NCI-H1417 treated with DMSO at 0.1 percent for 48 hours (cell line): Measurements from ENCODE around the gene ARHGAP4.

ENCODE experiments used
- DNase-seq: peaks from one replicate; lab custom pipeline; 2025; lab: John Stamatoyannopoulos, UW

Gene ARHGAP4

DNA sequence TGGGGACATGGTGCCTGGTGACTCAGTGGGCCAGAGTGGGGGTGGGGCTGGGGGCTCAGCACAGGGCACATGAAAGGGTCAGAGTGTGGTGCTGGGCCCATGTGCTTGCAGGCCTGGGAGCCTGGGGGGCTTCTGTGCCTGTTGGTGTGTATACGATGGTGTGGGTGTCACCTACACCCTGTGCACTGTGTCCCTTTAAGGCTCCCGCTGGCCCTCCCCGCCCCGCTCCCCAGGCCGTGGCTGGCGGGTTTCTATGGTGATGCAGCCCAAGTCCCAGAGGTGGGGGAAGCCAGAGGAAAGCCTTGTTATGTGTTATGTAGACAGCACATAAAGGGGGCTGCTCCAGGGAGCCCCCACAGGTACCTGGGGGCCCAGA lies 45.6 kb downstream of the ARHGAP4 start:
- DNase-seq = no peak

DNA sequence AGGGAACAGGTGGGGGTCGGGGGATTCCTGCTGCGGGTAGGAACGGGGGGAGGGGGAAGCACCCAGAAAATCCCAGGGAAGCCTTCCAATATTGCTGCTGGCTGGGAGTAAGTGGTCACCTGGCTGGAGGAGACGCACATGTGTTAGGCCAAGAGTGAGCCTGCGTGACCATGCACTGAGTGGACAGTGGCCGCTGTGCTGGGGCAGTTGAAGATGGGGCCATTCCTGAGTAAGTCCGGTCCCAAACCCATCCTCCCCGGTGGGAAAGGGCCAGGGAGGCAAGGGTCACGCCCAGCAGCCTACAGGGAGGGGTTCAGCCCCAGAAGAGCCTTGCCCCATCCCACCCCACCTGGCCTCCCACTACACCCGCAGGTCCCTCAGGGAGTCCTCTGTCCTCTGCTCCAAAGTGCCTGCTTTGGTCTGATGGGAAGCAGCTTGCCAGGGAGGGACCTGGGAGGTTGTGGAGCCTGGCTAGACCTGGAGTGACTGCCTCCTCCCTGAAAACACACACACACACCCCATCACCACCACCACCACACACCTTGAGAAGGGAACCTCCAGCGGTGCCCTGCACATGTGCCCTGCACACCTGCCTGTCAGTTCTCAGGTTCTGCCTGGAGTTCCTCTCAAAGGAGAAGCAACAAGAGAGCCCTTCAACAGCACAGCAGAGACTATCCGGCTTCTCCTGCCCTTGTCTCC lies 46.2 kb downstream of the ARHGAP4 start:
- DNase-seq = no peak

DNA sequence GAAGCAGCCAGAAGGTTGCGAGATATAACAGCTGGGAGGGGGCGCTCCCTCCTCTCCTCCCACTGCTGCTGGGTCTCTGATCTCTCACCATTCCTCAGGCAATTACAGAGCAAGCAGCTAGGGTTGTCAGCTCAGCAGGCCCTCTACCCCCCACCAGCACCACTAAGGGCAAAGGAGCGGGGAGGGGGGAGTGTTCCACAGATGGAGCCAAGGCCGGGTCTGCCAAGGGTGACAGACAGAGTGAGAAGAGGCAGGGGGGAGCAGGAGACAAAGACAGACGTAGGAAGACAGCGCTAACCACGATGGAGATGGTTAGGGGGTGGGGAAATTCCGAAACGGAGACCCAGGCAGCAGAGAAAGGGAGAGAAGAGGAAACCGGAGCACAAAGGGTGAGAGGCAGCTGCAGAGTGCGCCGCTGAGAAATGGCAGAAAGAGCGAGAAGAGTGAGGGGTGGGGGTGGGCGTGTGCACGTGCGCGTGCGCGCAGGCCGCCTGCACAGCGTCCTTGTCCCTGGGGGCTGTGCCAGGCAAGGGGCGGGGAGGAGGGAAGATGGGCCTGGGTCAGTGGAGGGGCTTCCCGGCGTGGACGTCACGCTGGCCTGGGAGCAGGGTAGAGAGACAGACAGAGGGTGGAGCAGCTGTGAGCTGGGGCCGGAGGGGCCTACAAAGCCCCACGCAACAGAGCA lies 47.0 kb downstream of the ARHGAP4 start:
- DNase-seq = peak; percentile 33

DNA sequence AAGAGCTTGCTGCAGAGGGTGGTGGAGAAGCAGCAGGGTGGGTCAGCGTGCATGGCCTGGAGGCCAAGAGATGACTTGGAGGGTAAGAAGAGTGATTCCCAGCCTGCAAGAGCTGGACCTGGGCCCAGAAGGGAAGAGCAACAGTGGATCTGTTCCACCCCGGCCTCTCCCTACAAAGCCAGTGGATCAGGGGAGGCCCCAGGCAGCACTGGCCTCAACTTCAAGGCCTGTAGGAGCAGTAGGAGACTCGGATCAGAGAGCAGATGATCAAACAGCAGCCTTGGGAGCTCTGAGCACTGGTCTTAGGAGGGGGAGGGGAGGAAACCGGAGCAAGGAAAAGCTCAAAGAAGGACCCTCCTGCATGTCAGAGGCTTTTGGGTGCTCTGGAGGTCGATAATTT lies 47.7 kb downstream of the ARHGAP4 start:
- no peak for DNase-seq

DNA sequence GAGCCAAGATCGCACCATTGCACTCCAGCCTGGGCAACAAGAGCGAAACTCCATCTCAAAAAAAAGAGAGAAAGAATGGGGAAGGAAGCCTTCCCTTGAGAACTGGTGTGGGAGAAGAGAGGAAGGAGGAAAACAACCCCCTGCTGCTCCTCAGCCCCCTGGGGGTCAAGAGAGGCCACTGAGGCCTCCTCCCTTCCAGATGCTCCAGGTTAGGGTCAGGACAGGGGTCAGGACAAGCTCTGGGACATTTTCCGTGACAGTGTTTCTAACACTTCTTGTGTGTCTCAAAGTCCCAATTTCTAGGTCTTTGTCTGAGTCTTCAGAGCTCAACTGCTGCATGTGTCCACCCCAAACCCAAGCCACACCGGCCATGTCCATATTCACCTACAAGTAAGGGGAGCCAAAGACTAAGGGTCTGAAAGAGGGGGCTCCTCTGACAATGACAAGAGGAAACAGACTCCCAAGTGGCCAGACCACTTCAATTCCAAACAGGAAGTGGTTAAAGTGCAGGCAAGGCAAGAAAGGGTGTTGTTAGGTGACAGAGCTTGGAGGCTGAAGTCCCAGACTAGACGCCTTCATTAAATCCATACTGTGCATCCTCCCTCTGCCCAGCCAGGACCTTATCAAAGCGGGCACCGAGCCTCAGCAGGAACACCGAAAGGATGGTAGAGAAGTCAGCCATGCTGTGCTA lies 48.3 kb downstream of the ARHGAP4 start:
- no peak for DNase-seq

DNA sequence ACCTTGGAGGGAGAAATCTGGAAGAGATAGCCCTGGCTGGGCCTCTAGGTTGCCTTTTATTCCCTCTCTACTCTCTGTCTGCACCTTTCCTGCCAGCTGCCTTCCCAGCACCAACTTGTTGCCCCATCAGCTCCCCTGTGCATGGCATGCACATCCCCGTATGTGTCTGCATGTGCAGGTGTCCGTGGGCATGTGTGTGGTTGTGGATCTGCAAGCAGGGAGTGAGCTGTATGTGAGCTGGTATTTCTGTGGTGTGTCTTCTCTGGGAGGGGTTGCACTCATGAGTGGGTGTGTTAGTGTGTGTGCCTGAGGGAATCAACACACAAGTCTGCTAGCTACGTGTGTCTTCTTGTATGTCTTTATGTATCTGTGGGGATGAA lies 50.0 kb downstream of the ARHGAP4 start:
- no peak for DNase-seq

DNA sequence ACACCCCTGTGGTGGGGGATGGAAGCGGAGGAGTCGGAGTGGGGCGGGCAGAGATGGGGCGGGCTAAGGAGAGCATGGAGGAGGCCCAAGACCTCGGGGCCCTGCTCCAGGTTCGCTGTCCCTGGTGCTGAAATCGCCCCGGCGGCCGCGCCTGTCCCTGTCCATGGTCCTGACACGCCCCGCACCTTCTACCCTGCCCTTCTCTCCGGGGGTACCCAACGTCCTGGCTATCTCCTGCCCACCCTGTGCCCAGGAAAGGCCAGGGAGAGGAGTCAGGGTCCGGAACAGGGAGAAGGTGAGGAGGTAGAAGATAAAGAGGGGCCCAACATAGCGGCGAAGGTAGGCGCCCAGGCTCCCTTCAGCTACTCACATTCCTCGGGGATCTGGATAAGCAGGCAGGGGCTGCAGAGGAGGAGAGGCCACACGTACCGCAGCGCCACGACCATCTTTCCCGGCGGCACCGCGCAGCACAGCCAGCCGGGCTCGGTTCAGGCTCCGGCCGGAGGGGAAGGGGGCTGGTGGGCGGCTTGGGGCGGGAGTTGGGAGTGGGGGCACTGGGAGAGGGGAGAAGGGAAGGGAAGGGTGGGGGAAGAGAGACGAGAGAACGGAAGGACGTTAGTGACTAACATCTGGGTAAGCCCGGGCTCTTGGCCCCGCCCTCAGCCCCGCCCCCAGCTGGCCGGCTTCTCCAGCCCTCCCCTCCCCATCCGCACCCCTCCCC lies 50.5 kb downstream of the ARHGAP4 start:
- DNase-seq = no peak

DNA sequence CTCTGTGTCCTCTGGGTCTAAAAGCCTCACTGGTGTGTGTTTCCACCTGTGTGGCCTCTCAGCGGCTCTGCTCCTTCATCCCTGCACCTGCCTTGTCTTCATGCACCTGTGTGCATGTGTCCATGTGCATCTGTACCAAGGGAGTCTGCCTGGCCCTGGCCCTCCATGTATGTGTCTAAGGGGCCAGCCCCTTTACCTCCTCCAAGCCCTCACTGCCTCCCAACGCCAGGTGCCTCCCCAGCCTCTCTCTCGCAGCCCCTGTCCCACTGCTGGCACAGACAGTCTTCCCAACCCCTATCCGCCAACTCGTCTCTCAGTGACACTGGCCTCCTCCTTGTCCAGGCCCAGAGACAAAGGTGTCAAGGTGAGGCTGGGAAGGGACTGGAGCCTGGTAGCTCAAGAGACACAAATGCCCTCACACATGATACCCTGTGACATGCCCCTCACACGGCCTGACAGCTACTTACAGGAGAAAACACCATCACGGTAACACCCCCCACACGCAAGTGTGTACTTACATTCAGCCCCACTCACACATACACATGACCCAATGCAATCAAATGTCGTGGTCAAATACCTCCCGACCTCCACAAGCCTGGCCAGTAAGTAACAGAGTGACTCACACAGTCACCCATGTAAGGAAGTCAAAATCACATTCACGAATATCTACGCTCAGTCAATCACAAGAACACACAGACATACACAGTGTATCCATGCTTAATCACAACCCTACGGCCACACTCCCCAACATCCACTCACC lies 51.5 kb downstream of the ARHGAP4 start:
- no peak for DNase-seq

DNA sequence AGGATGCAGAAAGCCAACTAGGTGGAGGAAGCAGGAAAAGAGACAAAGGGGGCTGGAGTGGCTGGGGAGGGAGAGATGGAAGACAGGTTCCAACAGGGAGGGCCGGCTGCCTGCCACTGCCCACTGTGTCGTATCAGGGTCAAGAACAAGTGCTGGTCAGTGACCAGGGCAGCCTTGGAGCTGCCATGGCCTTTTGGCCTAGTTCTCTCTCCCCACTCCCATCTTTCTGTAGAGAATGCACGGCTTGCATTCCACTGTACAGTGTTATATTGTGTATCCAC lies 52.0 kb downstream of the ARHGAP4 start:
- DNase-seq = no peak

DNA sequence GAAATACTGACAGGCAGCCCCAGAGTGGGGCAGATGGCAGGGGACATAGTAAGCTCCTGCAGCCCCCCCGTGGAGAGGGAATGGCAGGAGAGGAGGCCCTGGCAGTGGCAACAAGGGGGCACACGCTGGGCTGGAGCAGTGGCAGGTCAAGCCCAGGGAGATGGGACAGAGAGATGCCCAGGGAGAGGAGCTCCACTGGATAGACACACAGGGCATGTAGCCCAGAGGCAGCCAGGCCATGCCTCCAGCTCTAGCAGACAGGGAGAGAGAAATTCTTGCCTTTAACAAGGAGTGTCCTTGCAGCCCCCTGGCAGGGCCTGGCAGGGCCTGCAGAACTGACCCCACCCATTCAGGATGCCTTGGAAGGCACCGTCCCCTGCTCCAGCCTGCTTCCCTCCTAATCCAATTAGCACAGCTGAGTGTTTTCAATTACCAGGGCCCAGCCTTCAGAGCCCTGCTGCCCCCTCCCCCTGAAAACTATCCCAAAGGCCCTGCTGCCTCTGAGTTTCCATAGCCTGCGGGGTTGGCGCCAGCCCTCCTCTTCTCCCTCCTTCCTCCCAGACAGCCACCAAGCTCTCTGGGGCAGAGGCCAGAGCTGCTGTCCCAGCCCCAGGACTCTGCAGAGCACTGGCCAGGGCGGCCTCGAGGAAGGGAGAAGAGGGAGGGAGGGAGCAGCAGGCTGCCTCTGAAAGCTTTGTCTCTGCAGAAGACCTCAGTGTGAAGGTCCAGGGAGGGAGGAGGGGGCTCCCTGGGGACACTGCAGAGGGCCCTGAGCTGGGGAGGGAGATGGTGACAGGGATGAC lies 52.6 kb downstream of the ARHGAP4 start:
- DNase-seq = no peak

DNA sequence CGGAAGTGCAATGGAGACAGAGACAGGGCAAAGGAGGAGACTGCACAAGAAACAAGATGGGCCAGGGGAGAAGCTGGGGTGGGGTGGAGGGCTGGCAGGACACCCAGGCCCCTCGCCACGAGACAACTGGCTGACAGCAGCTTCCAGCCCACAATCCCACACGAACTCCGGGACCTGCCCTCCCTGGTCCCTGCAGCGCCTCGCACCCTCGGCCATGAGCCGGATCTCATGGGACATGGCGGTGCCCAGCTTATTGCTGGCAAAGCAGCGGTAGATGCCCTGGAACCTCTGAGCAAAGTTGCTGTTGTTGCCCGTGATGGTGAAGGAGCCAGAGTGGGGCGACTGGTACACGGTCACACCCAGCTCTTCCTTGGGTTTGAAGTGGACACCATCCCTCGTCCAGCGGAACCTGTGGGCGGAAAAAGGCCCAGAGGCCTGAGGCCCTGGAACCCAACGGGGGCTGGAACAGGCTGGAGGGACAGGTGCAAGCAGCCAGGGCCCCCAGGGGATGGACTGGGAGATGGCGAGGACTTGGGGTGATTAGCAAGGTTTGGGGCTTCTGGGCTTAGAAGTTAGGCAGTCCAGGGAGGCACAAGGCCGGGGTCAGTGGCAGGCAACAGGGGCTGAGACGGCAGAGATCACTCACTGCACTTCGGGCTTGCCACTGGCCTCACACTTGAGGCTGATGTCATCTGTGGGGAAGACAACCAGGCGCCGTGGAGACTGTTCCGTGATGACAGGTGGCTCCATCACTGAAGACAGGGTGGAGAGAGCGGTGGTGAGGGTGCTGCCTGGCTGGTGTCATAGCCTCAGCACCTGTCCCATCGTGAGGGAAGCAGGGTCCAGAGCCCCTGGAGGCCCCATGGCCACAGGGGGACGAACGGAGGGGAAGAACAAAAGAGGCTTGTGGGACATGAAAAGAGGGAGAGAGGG lies 53.9 kb downstream of the ARHGAP4 start:
- DNase-seq = no peak

DNA sequence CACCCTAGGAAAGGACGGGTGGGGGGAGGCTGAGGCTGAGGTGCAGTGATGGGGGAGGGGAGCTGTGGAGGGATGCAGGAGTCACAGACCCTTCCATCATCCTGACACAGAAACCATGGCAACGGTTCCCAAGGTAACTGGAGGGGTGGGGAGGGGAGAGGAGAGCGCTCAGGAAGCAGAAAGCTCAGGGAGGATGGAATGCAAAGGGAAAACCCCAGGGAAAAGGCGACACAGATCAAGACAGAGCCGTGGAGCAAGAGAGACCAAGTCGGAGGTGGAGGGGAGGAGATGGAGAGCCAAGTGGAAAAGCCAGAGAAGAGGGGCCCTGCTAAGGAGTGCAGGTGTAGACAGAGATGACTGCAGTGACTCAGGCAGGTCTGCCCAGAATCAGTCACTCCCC lies 54.6 kb downstream of the ARHGAP4 start:
- DNase-seq = no peak

DNA sequence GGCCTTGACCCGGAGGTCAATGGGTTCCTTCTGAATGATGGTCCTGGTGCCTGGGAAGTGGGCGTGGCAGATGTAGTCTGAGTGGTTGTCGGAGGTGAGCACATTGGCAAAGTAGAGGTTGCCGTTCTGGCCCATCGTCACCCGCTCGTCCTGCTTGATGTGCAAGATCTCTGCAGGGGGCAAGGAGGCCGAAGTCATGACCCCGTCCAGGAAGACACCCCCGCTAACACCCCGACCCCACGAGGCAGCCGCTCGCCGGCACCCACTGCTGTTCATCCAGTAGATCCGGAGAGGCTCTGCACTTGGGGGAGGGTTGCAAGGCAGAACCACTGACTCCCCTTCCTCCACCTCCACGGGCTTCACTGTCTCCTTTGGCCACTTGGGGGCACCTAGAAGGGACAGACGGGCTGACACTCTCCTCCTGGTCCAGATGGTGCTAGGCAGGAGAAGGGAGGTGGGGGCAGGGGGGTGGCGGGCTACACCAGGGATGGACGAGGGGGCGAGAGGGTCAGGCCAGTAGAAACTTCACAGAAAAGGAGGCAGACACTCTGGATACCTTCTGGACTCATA lies 55.2 kb downstream of the ARHGAP4 start:
- DNase-seq = no peak

DNA sequence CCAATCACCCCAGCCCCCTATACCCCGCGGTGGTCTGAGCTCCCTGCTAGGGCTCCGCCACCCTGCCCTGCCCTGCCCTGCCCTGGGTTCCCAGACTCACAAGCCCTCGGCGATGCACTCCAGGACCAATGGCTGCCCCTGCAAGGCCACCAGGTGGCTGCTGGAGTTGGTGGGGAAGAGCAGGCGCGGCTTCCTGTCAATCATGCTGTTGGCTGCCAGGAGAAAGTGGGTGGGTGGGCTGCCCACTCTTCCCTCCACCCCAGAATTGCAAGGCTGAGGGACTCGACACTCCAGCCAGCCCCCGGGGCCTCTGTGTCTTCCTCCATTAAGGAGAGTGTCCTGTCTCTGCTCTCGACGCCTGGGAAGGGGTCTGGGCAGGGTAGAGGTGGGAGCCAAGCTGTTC lies 55.8 kb downstream of the ARHGAP4 start:
- DNase-seq = no peak

DNA sequence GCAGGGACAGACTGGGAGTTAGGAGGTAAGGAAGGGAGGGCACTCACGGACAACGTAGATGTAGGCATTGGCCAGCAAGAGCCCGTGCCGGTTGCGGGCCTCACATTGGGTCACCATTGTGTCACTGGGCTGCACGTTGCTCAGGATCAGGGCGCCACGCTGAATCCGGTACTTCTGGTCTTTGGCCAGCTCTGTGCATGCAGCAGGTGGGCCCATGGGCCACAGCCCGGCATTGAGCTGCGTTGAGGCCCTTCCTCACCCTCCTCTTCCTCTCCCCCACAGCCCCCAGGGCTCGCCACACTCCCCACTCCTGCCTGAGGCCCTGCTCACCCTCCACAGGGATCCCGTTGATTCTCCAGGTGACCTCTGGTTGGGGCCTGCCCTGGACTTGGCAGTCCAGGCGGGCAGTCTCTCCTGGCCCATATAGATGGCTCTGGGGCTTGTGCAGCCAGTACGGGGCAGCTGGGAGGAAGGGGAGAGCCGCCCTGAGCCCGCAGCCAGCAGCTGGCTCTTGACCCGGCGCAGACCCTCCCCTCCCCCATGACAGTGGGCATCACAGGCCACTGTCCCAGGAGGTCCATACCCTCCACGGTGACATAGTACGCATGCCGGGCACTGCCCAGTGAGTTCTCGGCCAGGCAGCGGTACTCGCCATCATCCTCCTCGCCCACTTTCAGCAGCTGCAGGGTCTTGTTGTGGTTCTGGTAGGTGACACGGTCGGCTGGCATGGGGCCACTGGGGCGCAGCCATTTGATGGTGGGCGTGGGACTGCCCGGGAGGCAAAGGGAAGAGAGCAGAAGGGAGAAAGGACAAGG lies 56.4 kb downstream of the ARHGAP4 start:
- no peak for DNase-seq

DNA sequence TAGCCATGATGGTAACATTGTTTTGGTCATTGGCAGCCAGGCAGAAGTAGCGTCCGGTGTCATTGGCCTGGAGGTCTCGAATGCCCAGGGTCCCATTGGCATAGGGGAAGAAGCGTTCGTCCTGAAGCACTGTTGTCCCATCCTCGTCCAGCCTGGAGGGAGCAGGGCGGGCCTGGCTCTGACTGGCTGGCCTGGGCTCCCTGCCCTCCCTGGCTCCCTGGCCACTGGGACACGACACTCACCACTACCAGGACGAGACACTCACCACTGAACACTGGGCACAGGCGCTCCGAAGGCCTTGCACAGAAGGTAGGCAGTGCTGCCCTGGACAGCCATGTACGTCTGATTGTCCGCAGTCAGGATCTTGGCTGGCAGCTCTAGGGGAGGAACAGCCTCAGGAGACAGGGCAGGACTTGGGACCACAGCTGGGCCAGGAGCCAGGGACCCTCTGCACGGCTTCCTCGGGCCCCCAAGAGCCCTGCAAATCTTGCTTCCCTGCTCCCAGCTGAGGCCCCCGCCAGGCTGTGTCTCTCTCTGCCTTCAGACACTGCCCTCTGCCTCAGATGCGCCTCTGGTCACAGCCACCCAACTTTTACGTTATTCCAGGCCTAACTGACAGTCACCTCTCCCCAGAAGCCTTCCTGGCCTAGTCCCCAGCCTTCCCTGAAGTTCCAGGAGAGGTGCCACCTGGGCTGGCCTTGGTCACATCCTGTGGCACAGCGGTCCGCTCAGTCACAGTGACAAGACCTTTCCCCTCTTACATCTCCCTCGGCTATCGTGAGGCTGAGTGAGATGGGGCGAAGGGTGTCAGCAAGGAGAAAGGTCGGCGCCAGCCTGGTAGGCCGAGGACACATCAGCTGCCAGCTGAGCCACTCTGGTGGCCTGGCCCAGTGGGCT lies 57.2 kb downstream of the ARHGAP4 start:
- DNase-seq = no peak

DNA sequence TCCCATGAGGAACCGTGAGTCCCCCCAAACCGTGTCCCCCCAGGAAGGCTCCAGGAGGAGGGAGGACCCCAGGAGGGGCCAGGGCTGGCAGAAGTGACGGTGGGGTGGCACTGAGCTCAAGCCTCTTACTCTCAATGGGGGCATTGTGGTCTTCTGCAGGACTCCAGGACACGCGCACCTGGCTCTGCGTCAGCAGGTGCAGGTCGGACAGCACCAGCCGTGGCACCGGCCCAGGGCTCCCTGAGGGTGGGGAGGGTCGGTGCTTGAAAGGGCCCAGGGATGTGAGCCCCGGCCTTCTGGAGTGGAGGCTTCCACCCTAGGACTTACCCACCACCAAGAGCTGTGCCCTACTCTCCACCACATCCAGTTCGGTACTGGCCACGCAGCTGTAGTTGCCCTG lies 58.4 kb downstream of the ARHGAP4 start:
- no peak for DNase-seq

DNA sequence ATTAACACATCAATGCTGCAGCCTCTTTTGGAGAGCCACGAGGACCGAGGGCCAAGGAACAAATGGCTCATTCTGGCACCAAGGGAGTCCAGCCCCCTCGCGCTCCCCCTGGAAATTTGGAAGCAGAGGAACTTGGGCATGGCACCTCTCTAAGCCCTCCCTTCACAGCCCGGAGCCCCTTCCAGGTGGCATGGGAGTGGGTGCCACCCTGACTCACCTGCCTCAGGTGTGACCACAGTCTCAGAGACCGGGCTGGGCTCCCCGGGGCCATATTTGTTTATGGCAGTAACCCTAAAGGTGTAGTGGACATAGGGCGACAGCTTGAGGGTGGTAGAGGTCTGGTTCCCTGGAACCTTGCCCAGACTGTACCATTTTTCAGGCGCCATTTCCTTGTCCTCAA lies 58.9 kb downstream of the ARHGAP4 start:
- DNase-seq = no peak
